ENCODE results near the gene AMZ1. TPM values are rescaled to one million over a fixed set of nuclear protein-coding genes. Genes with fewer than 3 reads are reported as not detected.
"Not testable (repeated sequence)": the region's sequence is repeated elsewhere in the genome, so short reads cannot be mapped to it uniquely, and the experiment has no call there.

Gene AMZ1
- total RNA-seq, 1 donor from 2014 or later, result 0.35 TPM

DNA sequence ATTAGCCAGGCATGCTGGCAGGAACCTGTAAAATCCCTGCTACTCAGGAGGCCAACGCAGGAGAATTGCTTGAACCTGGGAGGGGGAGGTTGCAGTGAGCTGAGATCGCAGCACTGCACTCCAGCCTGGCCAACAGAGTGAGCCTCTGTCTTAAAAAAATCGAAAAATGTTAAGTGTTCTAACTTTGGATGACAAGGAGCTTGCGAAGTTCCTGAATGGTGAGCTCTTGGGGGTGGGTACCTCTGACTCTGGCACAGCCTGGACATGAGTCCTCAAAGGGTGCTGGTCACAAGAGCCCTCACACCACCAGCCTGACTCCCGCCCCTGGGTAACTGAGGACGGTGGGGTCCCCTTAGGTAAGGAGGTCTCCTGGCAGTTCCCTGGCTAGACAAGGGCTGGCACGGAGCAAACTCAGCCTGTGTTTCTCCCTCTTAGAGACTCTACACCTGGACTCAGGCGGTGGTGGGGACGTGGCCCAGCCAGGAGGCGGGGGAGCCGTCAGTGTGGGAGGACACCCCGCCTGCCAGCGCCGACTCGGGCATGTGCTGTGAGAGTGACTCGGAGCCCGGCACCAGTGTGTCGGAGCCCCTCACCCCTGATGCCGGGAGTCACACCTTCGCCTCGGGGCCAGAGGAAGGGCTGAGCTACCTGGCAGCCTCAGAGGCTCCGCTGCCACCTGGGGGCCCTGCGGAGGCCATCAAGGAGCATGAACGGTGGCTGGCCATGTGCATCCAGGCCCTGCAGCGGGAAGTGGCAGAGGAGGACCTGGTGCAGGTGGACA is 24.1 kb downstream of the AMZ1 start:
- no peak for DNase-seq (ENCODE audit: low spot score)

DNA sequence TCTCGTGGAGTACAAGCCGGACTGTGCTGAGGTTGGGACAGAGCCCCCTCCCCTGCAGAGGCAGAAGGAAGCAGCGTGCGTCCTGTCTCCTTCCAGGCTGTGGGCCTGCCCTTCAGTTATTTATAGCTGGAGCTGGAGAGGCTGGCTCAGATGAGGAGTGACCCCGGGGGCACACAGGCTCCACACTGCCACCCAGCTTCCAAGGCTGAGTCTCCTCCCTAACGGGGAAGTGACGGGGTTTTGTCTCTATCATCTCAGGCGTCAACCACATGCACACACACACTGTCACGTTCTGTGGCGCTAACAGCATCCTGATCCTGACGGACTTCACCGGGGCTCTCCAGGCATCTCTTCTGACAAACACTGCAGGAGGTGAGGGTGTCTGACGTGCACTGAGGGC is 25.4 kb downstream of the AMZ1 start:
- DNase-seq (ENCODE audit: low spot score), result no peak

DNA sequence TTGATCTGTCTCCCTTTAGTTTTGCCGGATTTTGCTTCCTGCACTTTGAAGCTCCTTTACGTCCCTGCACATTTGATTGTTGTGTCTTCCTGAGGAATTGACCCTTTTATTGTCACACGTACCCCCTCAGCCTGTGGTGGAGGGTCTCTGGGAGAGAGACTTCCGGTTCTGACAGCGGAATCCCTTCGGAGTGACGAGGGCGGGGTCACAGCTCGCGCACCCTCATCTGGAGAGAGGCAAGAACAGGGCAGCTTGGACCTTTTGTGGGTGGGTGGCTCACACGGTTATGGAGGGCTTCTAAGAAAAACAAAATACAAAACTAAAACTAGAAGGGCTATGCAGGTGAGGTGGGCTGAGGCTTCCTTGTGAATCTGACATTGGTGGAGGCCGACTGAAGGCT is 26.0 kb downstream of the AMZ1 start:
- DNase-seq (ENCODE audit: low spot score), result no peak

GRCh38 chr7:2714636-2715035 is 26.6 kb downstream of the AMZ1 start:
- no peak for DNase-seq (ENCODE audit: low spot score)

DNA sequence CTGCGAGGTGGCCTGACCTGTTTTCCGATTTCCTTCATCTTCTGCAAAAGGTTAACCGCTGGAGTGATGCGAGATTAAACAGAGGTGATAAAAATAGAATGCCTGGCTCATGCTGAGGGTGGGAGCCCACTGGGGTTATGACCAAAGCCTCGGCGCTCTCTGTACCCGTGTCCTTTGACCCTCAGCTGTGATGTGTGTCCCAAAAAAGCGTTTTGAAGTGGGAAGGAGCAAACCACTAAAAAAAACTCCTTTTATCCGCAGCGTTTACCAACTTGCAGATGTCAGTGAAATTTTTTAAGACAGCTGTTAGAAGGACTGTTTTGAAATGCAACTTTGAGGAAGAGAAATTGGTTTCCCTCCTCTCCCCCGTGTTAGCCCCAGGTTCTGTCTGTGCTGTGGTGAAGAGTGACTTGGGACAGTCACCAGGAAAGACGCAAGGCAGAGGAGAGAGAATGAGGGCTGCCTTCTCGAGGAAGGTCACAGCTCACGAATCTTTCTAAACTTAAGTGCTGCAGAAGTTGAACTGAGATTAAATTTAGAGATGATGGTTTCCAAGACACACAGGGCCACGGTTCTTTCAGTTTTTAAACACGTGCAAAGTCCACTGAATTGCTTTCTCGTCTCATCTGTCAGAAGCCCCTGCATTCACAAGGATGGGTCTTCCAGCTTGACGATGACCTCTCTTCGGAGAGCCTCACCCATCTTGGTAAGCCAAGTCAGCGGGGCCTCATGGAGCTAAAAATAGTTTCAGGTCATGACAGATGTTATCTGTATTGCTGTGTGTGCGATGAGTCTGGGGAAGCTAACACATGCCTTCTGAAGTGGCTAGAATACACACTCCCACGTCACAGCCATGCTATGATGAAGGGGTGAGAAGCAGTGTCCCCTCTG is 27.6 kb downstream of the AMZ1 start:
- no peak for DNase-seq (ENCODE audit: low spot score)

- no peak for DNase-seq (ENCODE audit: low spot score)
Measured at GRCh38 chr7:2716488-2716887, 28.5 kb downstream of the AMZ1 start.

GRCh38 chr7:2716906-2717292 is 28.9 kb downstream of the AMZ1 start:
- DNase-seq (ENCODE audit: low spot score), result no peak

DNA sequence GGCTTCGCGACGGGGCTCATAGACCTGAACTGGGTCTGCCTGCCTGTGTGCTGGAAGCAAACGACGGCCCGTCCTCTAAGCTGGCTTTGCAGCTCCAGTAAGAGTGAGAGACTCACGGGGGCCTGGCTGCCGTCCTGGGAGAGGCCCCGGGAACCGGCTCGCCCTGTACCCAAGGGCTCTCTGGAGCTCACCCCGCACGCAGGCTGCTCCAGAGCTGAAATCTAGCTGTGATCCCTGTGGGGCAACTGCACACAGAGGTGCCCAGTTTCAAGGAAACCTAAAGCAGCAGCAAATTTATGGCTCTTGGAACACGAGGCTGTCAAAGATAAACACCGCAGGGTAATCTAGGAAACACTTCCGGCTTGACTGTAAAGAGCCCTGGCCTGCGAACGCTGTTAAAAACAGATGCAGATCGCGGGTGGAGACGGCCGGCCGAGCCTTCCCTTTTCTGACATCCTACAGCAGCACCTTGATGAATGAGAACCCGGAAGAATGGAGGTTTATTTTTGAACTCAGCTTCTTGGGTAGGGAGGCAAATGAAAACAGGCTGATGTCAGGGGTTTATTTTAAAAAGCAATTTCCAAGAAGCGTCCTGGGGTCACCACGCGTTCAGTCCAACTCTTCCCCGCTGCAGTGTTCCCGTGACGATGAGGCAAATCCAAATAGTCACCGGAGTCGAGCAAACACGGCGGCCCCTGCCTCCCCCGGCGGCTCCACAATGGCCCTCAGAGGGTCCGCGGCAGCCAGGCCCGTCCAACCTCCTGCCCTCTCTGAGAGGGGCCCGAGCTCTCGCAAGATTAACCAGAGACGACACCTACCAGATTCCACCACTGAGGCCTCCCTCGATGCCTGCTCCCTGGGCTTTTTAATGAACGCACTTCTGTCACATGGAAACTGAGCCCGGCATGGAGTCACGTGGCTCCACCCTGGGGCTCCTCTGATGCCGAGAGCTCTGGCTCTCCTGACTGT is 29.6 kb downstream of the AMZ1 start:
- no peak for DNase-seq (ENCODE audit: low spot score)

GRCh38 chr7:2718296-2718965 is 30.4 kb downstream of the AMZ1 start:
- DNase-seq (ENCODE audit: low spot score), result no peak

- DNase-seq (ENCODE audit: low spot score), result no peak
Measured at GRCh38 chr7:2719007-2719406, 31.0 kb downstream of the AMZ1 start.

DNA sequence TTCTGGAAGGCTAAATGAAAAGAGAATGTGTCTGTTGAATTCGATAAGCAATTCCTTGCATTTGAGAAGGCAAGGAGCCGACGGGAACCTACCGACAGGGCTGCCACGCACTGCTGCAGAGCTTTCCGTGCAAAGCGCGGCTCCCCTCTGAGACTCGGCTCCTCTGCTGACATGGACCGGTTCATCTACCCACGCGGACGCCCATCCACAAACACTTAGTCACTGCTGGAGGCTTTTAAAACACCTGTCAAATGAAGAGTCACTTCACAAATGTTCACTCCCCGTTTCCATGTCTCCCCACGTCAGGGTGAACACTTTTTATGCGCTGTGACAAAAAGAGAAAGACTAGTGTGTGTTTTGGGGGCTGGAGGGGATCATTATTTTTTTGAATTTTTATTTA is 32.0 kb downstream of the AMZ1 start:
- no peak for DNase-seq (ENCODE audit: low spot score)

DNA sequence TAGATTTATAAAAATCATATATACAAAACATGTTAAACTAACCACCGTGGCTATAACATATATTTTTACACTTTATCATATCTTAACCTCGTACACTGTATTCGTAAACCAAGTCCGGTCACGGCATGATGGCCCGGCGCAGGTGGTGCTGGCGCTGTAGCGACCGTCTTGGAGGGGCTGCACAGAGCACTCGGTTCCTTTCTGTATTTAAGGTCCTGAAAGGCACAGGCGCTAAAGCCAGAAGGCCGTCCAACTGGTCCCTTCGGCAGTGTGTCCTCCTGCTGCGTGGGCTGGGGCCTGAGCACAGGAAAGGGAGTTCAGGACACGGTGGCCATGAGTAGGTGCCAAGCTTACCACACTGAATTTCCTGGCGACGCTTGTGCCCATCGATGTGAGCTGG is 33.8 kb downstream of the AMZ1 start:
- no peak for DNase-seq (ENCODE audit: low spot score)

GRCh38 chr7:2722591-2722990 is 34.6 kb downstream of the AMZ1 start:
- DNase-seq (ENCODE audit: low spot score), result no peak

DNA sequence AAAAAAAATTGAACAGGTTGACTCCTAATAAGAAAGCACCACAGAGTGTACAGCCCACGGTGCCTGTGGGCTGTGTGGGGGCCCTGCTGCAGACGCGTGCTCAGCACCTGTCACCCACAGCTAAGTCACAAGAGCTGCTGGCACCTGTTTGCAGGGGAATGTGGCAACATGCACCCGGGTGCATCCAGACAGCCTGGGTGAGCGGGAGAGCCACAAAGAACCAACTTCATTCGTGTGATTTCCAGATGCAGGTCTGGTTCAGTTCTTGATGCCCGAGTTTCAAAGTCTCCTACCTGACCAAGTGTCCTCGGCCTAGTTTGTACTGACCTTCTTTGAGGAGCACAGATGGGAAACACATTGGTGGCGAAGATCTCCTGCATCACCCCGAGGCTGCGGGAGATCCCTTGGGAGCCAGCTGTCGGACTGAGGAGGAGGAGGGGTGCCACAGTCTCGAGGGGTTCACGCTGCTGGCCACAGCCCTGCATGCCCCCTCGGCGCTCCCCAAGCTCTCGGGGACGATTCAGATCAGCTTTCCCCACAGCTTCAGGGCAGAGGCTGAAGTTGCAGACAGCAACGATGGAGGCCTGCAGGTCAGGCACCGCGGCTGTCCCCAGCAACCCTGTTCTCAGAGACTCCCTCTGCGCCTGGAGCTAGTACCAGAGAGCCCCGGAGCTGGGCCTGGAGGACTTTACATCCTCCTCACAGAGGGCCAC is 35.3 kb downstream of the AMZ1 start:
- DNase-seq (ENCODE audit: low spot score), result no peak

DNA sequence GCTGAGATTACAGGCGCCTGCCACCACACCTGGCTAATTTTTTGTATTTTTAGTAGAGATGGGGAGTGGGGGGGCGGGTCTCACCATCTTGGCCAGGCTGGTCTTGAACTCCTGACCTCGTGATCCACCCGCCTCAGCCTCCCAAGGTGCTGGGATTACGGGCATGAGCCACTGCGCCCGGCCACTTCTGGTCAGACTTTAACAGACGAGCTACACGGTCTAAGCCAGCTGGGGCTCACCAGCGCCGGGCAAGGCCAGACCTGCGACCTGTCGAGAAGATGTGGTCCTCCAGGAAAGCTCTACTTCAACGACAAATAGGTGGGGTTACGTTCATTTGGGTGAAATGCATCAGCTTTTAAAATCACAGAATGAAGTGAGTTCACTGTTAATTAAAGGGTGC is 36.0 kb downstream of the AMZ1 start:
- DNase-seq (ENCODE audit: low spot score), result not testable (repeated sequence)

- no peak for DNase-seq (ENCODE audit: low spot score)
Measured at GRCh38 chr7:2724453-2725177, 36.6 kb downstream of the AMZ1 start.

GRCh38 chr7:2725178-2726105 is 37.4 kb downstream of the AMZ1 start:
- DNase-seq (ENCODE audit: low spot score), result no peak

- no peak for DNase-seq (ENCODE audit: low spot score)
Measured at GRCh38 chr7:2726316-2727018, 38.5 kb downstream of the AMZ1 start.

Data from mucosa of gallbladder (tissue), 1 donor.